Thoracic aorta (tissue), 2 donors: Measurements from ENCODE around the gene IGSF5. TPM values are rescaled to one million over a fixed set of nuclear protein-coding genes. Genes with fewer than 3 reads are reported as not detected.

Source experiments
- ATAC-seq: fragments of 150-250 bp; one replicate; pipeline ENCODE4 v1.8.0; 2017; ENCODE audit warnings: low read depth; ENCODE audit not compliant: insufficient number of reproducible peaks, low FRiP score
- DNase-seq: peaks from one replicate; pipeline ENCODE4 v3.0.0-alpha.2; 2020; ENCODE audit warnings: low spot score
- H3K27ac ChIP-seq, 2 donors: fragments of 200-600 bp; sonication (generic); 1 replicate in 1 of 2; 2 replicates in 1 of 2; pipeline ENCODE4 v1.5.1; 2016; ENCODE audit warnings: mild to moderate bottlenecking in 2 of 2, moderate library complexity in 2 of 2
- H3K27me3 ChIP-seq: fragments of 200-600 bp; sonication (generic); replicated peaks from 2 replicates; pipeline ENCODE4 v1.6.0; 2016; ENCODE audit warnings: mild to moderate bottlenecking; ENCODE audit not compliant: insufficient read depth
- H3K36me3 ChIP-seq: fragments of 200-600 bp; sonication (generic); one replicate; pipeline ENCODE4 v1.5.1; 2016
- H3K4me1 ChIP-seq, 2 donors: fragments of 200-600 bp; sonication (generic); 1 replicate in 1 of 2; 2 replicates in 1 of 2; pipeline versions ENCODE4 v1.5.1 to v1.6.0; 2016; ENCODE audit warnings: low read depth in 2 of 2, mild to moderate bottlenecking in 1 of 2; ENCODE audit not compliant: control insufficient read depth in 1 of 2
- H3K4me3 ChIP-seq: fragments of 200-600 bp; sonication (generic); 2 replicates; pipeline ENCODE4 v1.5.1; 2016; ENCODE audit warnings: mild to moderate bottlenecking
- H3K9me3 ChIP-seq: fragments of 200-600 bp; sonication (generic); 2 replicates; pipeline ENCODE4 v1.5.1; 2016
- CTCF ChIP-seq: fragments of 200-600 bp; sonication (generic); IDR thresholded peaks from one replicate; pipeline ENCODE4 v1.5.1; 2019; ENCODE audit warnings: antibody characterized with exemption
- total RNA-seq, 2 donors: library from RNA; depleted of rRNA; stranded (reverse); fragments of >200 nt; gene quantifications; one replicate each; pipeline versions ENCODE4 v1.1.0 to v1.2.3, GENCODE V29; 2016

The IGSF5 gene
- total RNA-seq, 2 donors from 2014 or later, result not detected

- DNase-seq (no peak), ATAC-seq (no peak)
- no peak for TF ChIP-seq CTCF
- Histone ChIP-seq H3K9me3 (no peaks in the 10 kb centered on the region), H3K27ac (no peak overlapping the region), H3K27me3 (no peaks in the 10 kb centered on the region), H3K4me1 (no peaks in the 10 kb centered on the region), H3K36me3 (no peaks in the 10 kb centered on the region), H3K4me3 (no peak overlapping the region)
These were observed 89.6 kb downstream of the IGSF5 start for GRCh38 chr21:39834543-39834942.

GRCh38 chr21:39837861-39838359, 92.9 kb downstream of the IGSF5 start:
- no peaks in the 10 kb centered on the region for H3K4me1 ChIP-seq
- DNase-seq, result no peak
- no peak overlapping the region for H3K27ac ChIP-seq
- H3K36me3 ChIP-seq, result no peaks in the 10 kb centered on the region
- H3K27me3 ChIP-seq, result no peaks in the 10 kb centered on the region
- TF ChIP-seq CTCF, result no peak
- no peaks in the 10 kb centered on the region for H3K9me3 ChIP-seq
- no peak overlapping the region for H3K4me3 ChIP-seq
- no peak for ATAC-seq

DNA sequence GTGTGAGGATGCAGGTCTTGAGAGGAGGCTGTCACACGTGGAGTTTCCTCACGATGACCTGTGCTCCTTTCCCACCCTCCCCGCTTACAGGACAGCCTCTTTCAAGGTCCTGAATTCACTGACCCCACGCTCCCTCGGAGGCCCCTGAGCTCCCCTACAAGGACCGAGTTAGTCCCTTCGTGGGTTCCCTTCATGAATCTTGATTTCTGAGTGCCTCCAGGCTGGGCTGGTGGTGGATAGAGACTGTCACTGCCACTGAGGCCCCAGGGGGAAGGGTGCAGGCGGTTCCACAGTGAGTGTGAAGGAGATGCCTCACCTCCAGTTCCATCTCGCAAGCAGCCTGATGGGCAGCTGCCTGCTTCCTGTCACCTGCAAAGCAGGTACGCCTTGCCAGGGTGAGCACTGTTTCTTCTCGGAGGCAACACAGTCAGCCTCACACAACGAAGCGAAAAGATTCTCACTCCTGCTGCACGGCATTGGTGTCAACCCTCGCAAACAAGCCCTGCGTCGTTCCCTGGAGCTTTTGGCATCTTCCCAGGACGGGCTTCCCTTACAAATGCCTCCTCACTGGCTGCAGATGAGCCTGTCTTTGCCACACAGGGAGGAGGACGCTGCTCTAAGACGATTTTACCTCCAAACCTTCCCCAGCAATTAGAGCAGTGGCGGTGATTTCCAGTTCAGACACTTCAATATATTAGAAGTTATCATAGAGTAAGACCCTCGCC, 95.6 kb downstream of the IGSF5 start:
- H3K9me3 ChIP-seq, result no peaks in the 10 kb centered on the region
- H3K4me3 ChIP-seq, result no peak overlapping the region
- DNase-seq (no peak), ATAC-seq (no peak)
- H3K27me3 ChIP-seq, result no peaks in the 10 kb centered on the region
- H3K27ac ChIP-seq, result no peak overlapping the region
- TF ChIP-seq CTCF, result no peak
- H3K36me3 ChIP-seq, result no peaks in the 10 kb centered on the region
- H3K4me1 ChIP-seq, result no peaks in the 10 kb centered on the region

GRCh38 chr21:39842741-39843459, 97.9 kb downstream of the IGSF5 start:
- H3K27me3 ChIP-seq, result no peaks in the 10 kb centered on the region
- H3K4me3 ChIP-seq, result no peak overlapping the region
- no peak for TF ChIP-seq CTCF
- H3K36me3 ChIP-seq, result no peaks in the 10 kb centered on the region
- no peaks in the 10 kb centered on the region for H3K9me3 ChIP-seq
- DNase-seq (no peak), ATAC-seq (no peak)
- H3K27ac ChIP-seq, result no peak overlapping the region
- no peaks in the 10 kb centered on the region for H3K4me1 ChIP-seq

DNA sequence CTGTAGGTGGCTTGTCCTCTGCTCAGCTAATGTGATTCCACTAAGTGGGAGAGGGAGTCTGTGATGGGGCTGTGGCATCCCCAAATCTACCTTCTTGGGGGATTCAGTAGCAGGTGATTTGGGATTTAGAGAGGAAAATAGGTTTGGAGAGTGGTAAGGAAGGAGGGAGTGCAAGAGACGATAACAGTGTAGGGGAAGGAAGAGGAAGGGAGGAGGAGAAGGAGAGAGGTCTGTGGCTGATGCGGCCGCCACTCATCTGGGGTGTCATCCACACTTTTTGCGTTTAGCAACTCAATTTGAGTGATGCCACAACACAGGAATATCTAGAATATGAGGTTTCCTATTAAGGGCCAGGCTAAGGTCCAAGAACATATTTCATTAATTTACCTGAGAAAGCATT, 98.5 kb downstream of the IGSF5 start:
- Histone ChIP-seq H3K27ac (no peak overlapping the region), H3K4me3 (no peak overlapping the region), H3K9me3 (no peaks in the 10 kb centered on the region), H3K27me3 (no peaks in the 10 kb centered on the region), H3K36me3 (no peaks in the 10 kb centered on the region), H3K4me1 (no peaks in the 10 kb centered on the region)
- TF ChIP-seq CTCF, result no peak
- ATAC-seq (no peak), DNase-seq (no peak)
